Right hindlimb (tissue), 1 donor: Measurements from ENCODE around the gene DSG2.

Experiments
- DNase-seq: peaks from one replicate; pipeline ENCODE4 v3.0.0-alpha.2; 2018

DSG2 gene

DNA sequence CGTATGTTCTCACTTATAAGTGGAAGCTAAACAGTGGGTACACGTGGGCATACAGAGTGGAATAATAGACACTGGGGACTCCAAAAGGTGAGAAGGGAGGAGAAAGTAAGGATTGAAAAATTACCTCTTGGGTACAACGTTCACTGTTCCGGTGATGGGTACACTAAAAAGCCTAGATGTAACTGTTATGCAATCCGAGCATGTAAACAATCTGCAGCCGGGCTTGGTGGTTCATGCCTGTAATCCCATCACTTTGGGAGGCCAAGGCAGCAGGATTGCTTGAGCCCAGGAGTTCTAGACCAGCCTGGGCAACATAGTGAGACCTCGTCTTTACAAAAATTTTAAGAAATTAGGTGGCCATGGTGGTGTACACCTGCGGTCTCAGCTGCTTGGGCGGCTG, 60.6 kb downstream of the DSG2 start:
- no peak for DNase-seq

DNA sequence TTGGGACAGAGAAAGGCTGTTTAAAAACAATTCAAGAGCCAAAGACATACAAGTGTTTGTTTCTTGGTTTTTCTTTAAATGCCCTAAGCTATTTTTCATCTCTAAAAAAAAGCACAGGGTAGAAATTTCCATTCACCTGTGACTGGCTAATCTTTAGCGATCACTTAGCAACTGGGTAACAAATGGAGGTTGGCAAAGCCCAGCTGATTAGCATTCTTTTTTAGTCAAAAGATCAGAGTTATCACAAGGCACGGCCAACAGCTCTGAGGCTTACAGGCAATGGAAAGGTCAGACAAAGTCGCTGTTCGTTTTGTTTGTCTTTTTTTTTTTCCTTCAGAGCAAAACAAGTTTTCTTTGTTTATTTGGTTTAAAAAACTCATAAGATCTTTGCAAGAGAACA, 64.7 kb downstream of the DSG2 start:
- no peak for DNase-seq

DNA sequence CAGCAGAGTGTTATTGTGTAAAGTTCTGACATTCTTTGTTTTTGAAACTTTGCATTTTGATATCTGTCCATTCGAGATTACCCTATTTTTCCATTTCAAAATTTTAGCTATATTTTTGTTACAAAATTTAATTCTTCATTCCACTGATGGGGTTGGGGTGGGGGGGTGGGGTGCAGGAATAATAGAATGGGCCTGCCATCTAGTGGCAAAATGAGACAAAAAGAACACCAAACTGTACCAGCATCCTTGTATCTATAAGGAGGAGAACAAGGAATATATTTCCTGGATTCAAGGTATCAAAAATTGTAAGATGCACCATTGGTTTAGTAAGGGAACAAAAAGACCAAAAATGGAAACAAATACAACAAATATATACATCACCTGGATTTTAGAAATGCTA, 65.8 kb downstream of the DSG2 start:
- no peak for DNase-seq

DNA sequence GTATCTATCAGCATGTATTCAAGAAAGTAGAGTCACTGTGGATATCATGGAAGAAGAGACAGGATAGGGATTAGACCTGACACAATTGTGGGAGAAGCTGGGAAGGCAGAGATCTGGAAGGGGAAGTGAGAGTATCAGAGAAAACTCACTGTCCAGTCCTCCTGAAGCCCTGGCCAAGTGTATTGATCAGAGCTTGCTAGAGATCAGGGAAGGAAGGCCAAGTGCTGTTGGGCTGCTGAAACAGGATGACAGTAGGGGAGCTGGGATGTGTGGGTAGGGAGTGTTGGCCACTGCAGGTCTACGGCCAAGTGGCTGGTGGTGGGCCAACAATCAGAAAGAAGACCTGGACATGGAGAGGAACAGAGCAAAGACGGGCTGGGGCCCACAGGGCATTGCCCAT, 67.4 kb downstream of the DSG2 start:
- no peak for DNase-seq

DNA sequence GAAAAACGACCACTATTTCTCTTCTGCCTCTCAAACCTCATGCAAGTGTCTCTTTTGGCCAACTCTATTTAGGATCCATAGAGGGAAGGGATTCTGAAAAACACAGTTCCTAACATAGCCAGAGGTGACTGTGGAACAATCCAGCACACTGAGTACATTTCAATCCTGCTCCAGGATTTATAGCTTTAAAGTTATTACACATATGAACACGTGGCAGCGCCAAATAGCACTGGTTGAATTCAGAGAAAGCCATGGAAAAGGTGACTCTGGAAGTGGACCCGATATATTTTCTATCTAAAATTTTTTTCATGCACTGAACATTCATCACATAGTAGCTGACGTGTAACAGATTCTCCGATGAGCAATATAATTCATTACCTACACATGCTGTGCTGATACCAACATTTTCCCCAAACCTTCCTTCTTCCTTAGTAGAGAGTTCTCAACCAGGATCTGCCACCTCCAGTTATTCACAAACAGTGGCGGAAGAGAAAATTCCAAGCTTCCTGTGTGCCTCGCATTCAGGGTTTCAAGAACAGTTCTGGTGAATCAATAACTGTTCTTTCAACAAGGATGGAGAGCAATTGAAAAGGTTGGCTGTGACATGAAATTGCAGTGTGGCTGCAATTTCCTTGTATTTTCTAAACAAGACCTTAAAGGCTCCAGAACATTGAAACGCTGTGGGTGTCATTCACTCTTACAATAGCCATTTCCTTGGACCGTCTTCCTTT, 68.0 kb downstream of the DSG2 start:
- DNase-seq = no peak

DNA sequence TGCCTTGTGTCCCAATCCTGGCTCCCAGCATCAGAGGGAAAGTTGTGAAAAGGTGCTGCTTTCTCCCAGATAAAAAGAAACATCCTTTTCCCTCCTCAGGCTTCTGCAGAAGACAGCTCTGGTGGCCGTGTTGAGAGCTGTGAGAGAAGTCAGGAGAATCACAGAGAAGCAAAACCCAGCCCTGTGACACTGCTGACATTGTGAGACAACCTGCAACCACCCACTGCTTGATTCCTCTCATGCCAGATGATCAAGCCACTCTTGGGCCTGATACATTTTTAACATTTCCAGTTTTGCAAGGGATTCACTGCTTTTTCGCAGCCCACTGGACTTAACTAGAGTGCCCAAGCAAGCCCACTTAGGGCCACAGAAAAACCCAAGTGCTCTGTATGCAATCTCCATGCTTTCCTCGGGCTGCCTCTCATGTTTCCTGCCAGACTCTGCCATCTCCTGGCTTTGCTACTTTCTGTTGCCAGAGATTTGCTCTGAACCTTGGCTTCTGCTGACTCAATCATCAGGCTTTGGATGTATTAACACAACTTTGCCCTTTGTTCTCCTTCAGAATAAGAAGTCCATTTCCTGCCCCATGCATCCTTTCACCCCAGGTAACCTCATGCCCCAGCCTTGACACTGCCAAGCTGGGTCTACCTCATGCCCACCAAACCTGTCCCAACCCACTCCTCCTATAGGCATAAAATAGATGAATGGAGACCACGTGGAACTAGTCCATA, 68.8 kb downstream of the DSG2 start:
- no peak for DNase-seq

DNA sequence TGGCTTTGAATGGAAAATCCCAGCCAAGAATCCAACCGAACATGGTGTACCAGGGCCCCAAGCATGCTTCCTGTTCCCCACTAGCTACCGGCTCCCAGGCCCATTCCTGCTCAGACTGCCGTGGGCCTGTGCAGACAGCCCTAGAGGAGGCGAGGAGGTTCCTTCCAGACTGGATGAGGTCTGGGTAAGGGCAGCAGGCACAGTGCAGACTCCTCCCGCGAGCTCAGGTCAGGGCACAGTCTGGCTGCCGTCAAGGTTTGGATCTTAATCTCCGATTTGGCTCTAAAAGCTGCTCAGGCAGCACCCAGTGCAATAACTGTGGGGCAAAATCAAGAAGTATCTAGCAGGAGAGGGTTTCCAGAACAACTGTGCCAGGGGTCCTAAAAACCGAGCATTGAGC, 74.4 kb downstream of the DSG2 start:
- no peak for DNase-seq

DNA sequence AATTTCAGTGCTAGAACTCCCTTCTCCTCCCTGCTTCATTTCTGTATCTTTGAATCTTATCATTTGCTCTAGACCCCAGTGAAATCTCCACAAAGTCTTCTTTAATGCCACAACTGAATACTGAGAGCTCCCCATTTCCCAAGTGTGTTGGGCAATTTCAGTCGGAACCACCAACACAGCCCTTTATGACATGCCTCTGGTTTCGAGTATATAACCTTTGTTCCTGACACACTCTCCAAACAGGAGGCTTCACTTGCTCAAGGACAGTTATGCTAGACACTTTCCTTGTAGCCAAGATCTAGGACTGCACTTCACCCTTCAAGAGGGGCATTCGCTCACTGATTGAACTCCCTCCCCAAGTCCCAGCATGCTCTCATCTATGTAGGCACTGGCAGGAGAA, 75.1 kb downstream of the DSG2 start:
- no peak for DNase-seq

DNA sequence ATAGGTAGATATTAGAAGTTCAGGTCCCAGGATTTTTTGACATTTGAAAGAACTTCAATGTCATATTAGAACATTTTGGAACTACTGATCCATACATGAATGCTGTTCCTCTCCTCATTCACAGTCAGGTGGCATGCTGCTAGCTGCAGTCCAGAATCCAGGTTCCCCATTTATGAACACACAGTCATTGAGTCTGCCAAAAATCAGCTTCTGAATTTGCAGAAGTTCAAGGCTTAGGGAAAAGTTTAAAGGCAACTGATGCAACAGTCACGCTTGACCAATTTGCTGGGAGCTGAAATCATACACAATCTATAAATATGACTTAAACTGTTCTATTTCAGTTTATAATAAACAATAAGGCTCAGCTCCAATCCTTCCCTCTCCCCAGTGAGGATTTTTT, 76.4 kb downstream of the DSG2 start:
- DNase-seq = no peak

DNA sequence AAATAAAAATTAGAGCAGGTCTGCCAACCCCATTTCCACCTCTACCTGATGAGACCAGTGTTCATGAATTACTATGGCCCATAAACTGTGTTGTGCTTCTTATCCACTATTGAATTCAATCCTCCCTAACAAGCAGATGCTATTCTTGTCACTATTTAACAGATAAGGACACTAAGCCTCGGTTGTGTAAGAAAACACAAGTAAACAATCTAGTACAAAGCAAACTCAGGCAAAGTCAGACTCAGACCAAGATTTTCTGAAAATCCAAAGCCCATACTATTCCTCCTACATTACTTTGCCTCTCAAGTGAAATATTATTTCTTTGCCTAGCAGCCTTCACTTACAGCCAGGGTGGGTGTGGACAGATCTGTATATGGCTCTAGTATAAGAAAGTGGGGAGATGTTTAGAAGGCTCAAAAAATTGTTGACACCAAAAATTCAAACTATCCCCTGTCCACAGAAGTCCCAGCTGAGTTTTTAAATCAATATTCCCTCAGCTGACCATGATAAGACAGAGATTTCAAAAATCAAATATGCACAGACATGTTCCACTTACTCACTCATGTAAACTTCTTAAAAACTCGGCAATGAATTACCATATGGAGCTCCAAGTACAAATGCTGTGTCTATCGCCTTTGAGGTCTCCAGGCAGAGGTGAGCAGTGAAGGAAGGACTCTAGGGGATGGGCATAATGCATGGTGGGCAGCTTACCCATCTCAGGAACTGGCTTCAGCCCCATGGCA, 77.7 kb downstream of the DSG2 start:
- no peak for DNase-seq

DNA sequence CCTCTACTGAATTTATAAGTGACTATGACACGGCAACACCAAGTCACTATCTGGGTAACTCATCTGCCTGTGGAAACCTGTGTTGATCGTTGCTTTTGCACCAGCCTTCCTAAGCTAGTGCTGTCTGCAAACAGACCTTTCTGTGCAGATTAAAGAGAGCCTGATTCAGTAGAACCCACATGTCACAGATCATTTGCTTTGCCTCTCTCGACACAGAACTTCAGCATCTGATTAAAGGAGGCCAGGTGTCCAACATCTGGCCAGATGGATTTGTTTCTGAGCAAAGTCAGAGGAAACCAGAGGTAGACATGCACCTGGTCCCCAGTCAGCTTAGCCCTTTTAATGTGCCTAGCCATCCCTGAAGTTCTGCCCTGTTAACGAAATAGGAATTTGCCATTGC, 78.7 kb downstream of the DSG2 start:
- DNase-seq = no peak

DNA sequence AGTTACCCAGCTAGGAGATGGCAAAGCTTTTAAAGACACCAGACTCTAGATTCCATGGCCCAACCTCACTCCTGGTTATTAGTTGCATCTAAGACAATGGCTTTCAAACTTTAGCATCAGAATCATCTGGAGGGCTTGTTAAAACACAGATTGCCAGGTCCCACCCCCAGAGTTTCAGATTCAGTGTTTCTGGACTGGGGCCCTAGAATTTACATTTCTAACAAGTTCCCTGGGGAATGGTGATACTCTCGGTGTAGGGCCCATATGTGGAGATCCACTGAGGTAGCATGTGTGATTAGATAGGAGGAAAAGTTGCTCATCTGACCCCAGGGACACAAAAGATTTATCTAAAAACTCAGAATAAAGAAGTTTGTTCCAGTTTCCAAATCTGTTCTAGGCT, 79.2 kb downstream of the DSG2 start:
- no peak for DNase-seq

DNA sequence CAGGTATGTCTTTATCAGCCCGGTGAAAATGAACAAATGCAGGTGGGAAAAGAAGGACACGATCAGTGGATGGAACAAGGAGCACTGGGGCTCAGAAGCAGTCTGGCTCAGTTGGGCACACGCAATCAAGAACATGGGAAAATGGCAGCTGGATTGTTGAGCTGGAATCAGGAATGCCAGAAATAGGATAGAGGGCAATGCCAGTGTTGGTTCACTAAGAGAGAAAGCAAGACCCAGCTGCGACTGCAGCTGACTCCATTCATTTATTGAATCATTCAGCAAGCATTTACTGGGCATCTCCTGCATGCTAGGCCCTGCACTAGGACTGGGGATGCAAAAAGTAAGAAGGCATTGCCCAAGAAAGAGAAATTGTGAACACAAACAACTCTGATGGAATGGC, 80.1 kb downstream of the DSG2 start:
- DNase-seq = no peak

DNA sequence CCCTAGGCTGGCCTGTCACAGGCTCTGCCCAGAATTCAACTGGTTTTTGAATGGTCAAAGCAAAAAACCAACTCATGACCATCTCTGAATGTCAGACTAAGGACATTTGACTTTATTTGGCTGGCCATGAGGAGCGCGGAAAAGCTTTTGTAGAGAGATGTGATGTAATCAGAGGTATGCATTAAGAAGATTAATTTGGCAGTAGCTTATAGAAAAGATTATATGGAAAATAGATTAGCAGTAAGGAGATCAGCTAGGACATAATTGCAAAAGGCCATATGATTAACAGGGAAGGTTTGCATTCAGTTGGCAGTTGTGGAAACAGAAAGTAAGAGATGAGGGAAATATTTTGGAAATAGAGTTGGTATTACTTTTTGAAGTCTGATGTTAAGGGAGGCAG, 81.4 kb downstream of the DSG2 start:
- DNase-seq = no peak

DNA sequence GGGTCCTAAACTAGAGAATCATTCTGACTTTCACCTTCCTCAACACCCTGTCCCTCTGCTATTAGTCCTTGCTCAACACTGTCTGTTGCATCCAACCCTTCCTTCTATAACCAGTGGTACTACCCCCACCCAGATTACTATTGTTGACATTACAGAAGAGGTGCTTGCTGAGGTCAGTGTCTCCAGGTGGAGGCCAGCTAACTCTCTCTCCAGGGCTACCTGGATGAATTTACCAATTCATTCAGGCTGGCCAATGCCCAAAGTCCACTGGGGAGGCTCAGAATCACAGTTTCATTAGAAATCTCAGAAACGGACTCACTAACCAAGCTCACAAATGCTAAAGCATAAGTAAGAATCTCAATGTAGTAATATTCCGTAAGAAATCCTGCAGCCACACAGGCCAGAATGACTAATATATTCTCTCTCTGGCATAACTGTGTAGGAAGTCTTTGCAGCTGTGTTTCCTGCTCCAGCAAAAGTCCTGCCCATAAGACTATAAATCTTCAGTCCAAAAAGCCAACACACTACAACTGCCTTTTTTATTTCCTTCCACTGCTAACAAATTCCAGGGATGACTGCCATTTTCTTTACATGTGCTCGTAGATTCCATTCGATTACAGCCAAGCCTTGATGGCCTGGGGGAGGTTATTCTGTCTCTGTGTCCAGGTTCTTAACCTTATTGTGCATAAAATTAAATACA, 83.7 kb downstream of the DSG2 start:
- peak; percentile 31 for DNase-seq

DNA sequence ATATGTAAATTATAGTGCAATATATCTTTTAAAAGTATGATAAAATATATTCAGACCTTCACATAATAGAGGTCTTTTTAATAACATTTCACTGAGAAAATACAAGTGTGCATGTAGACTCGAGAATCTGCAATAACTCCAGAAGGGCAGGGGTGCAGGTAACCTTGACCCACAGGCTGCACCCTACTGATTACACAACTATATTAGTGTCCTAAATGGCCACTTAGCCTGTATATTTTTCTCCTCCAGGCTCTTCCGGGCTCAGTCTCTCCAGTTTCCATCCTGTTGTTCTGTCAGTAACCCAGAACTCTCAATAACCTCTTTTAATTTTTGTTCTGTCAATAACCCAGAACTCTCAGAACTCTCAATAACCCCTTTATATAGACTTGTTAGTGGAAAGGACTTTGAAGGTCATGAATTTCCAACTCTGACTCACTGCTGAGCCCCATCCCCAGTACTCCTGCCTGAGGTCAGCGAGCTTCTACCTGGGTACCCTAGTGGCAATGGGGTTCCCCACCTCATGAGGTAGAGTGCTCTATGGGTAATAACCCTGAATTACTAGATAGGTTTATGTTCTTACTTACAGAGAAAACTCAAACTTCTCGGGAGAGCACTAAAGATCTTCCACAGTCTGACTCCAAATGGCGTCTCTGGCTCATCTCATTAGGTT, 85.3 kb downstream of the DSG2 start:
- DNase-seq = no peak

DNA sequence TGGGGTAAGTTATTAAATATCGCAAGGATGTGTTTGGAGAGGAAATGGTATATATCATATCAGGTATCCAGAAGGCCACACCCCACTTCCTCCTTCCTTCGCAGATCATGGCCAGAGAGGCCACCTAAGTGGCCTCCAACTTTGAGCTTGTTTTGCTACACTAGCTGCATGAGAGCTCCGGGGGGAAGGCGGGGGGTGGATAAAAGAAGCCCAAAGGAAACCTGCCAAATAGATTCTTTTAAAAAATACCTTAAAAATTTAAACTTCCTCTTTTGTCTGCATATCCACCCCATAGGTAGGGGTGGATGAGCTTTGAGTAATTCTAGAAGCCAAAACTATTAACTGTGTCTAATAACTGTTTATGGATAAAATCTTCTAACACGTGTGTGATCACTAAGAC, 88.0 kb downstream of the DSG2 start:
- no peak for DNase-seq

DNA sequence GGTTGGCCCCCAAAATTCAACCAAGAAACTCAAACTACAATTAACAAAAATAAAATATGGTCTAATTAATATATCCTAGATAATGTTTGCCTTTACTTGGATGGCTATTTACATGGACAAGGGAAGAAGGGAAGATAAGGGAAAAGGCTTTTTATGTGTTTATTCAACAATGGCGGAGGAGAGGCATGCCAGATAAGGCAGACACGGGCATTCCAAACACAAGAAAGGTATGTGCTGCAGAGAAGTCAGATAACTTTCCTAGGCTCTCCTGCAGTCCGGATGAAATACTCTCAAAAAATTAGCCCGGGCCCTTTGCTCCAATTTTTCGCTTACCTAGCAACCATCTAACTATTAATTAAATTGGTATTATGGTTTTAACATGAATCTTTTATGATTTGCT, 88.6 kb downstream of the DSG2 start:
- no peak for DNase-seq

DNA sequence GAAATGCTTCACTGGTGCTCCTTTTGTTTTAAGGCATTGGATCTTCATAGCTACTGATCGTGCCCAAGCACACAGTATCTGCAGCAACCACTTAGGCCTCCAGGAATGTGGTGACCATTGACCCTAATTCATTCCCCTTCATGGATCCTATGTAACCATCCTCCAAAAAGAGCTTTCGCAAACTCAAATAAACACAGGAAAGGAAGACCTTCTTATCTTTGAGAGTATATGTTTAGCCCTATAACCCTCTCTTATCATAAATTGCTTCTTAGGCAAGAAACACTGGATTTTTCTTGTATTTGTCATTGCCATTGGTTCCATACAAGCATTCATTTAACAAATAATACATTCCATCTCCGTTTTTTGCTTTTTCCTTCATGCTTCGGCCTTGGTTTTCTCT, 89.6 kb downstream of the DSG2 start:
- no peak for DNase-seq

DNA sequence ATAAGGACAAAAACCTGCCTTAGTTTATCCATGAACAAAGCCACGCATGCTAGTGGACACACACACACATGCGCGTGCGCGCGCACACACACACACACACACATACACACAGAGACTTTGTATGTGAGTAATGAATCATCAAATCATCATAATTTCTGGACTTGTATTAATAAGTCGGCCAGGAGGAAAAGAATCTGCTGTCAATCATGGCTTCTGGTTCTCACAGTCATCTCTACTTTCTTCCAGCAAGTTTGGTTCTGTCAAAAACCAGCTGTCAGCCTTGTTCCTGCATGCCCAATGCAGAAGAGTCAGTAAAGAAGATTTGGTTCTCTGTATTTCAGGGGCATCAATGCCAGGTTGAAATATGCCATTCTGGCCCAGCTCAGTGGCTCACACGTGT, 92.6 kb downstream of the DSG2 start:
- no peak for DNase-seq

DNA sequence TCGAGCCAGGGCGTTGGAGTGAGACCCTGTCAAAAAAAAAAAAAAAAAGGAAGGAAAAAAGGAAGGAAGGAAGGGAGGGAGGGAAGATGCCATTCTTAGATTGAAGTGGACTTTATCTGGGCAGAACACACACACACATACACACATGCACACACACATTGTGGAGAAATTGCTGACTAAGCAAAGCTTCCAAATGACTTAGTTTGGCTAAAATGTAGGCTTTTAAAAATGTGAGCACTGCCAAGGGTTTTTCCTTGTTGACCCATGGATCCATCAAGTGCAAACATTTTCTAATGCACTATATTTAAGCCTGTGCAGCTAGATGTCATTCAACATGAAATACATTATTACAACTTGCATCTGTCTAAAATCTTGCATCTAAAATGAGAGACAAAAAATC, 93.1 kb downstream of the DSG2 start:
- DNase-seq = no peak

DNA sequence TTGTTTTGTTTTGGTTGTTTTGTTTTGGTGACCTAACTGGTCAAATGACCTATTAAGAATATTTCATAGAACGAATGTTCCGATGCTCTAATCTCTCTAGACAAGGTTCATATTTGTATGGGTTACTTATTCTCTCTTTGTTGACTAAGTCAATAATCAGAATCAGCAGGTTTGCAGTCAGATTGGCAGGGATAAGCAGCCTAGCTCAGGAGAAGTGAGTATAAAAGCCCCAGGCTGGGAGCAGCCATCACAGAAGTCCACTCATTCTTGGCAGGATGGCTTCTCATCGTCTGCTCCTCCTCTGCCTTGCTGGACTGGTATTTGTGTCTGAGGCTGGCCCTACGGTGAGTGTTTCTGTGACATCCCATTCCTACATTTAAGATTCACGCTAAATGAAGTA, 93.7 kb downstream of the DSG2 start, which contains the start of gene TTR:
TTR (plus strand) TSS at position 250 of the 400 bp plus-strand sequence; CDS start at position 276, 26 bp downstream.
- DNase-seq = no peak
